ENCODE results near the gene CENPU.
"Not testable (repeated sequence)": the region's sequence is repeated elsewhere in the genome, so short reads cannot be mapped to it uniquely, and the experiment has no call there.

Gene CENPU

GRCh38 chr4:184733654-184734524, at the start of gene CENPU:
Gene CENPU (minus strand): TSS chr4:184734096. CDS start chr4:184734062, 34 bp downstream.
- Mint-ChIP-seq H3K4me3 (peak within 1 kb of the TSS; percentile 82), H3K9me3 (no peaks in the 10 kb centered on the region), H3K27me3 (no peaks in the 10 kb centered on the region), H3K27ac (ENCODE audit: low read depth) (peak within 1 kb of the TSS; percentile 92), H3K4me1 (peaks cover 26% of the 10 kb centered on the region), H3K36me3 (ENCODE audit: insufficient read depth) (peaks cover 17% of the 10 kb centered on the region)
- ATAC-seq (replicated peaks; ENCODE audit: extremely low read depth, poor library complexity, severe bottlenecking) (peak; percentile 96), DNase-seq (ENCODE audit: low spot score in 2 of 2) (peak; percentile 87 to 91)

- H3K36me3 Mint-ChIP-seq (ENCODE audit: insufficient read depth): peaks cover 12% of the 10 kb centered on the region
Measured at GRCh38 chr4:184782731-184783373, 49.0 kb upstream of the CENPU start.

GRCh38 chr4:184779160-184779559, 45.3 kb upstream of the CENPU start:
- H3K4me1 Mint-ChIP-seq; H3K36me3 Mint-ChIP-seq (ENCODE audit: insufficient read depth); H3K9me3 Mint-ChIP-seq; H3K27ac Mint-ChIP-seq (ENCODE audit: low read depth); DNase-seq (ENCODE audit: low spot score in 2 of 2); ATAC-seq (replicated peaks; ENCODE audit: extremely low read depth, poor library complexity, severe bottlenecking); H3K4me3 Mint-ChIP-seq; H3K27me3 Mint-ChIP-seq: not testable (repeated sequence)

More at GRCh38 chr4:184782731-184783373, 49.0 kb upstream of the CENPU start:
- DNase-seq (ENCODE audit: low spot score in 2 of 2): no peak
- Mint-ChIP-seq H3K27ac (ENCODE audit: low read depth) (no peak overlapping the region), H3K4me1 (no peaks in the 10 kb centered on the region), H3K4me3 (no peak overlapping the region), H3K9me3 (no peaks in the 10 kb centered on the region), H3K27me3 (no peaks in the 10 kb centered on the region)
- ATAC-seq (replicated peaks; ENCODE audit: extremely low read depth, poor library complexity, severe bottlenecking): no peak

- Mint-ChIP-seq H3K27ac (ENCODE audit: low read depth) (peak overlapping the region; percentile 14), H3K36me3 (ENCODE audit: insufficient read depth) (peaks cover 10% of the 10 kb centered on the region), H3K27me3 (no peaks in the 10 kb centered on the region), H3K4me3 (no peak overlapping the region), H3K4me1 (no peaks in the 10 kb centered on the region), H3K9me3 (no peaks in the 10 kb centered on the region)
- DNase-seq (ENCODE audit: low spot score in 2 of 2) (no peak), ATAC-seq (replicated peaks; ENCODE audit: extremely low read depth, poor library complexity, severe bottlenecking) (no peak)
Measured at GRCh38 chr4:184778325-184778724, 44.4 kb upstream of the CENPU start.

GRCh38 chr4:184776821-184777220, 42.9 kb upstream of the CENPU start:
- ATAC-seq (replicated peaks; ENCODE audit: extremely low read depth, poor library complexity, severe bottlenecking) (no peak), DNase-seq (ENCODE audit: low spot score in 2 of 2) (no peak)
- Mint-ChIP-seq H3K27me3 (no peaks in the 10 kb centered on the region), H3K27ac (ENCODE audit: low read depth) (no peak overlapping the region), H3K4me1 (no peaks in the 10 kb centered on the region), H3K4me3 (no peak overlapping the region), H3K36me3 (ENCODE audit: insufficient read depth) (peaks cover 4% of the 10 kb centered on the region), H3K9me3 (no peaks in the 10 kb centered on the region)

- Mint-ChIP-seq H3K27me3 (no peaks in the 10 kb centered on the region), H3K4me1 (no peaks in the 10 kb centered on the region), H3K36me3 (ENCODE audit: insufficient read depth) (peaks cover 3% of the 10 kb centered on the region), H3K9me3 (no peaks in the 10 kb centered on the region), H3K4me3 (no peak overlapping the region), H3K27ac (ENCODE audit: low read depth) (no peak overlapping the region)
- DNase-seq (ENCODE audit: low spot score in 2 of 2) (no peak), ATAC-seq (replicated peaks; ENCODE audit: extremely low read depth, poor library complexity, severe bottlenecking) (no peak)
Measured at GRCh38 chr4:184775854-184776555, 42.1 kb upstream of the CENPU start.

- Mint-ChIP-seq H3K27me3 (no peaks in the 10 kb centered on the region), H3K4me1 (no peaks in the 10 kb centered on the region), H3K27ac (ENCODE audit: low read depth) (no peak overlapping the region), H3K36me3 (ENCODE audit: insufficient read depth) (peaks cover 2% of the 10 kb centered on the region), H3K9me3 (no peaks in the 10 kb centered on the region), H3K4me3 (no peak overlapping the region)
- ATAC-seq (replicated peaks; ENCODE audit: extremely low read depth, poor library complexity, severe bottlenecking): no peak
- no peak for DNase-seq (ENCODE audit: low spot score in 2 of 2)
Measured at GRCh38 chr4:184774152-184774551, 40.3 kb upstream of the CENPU start.

- Mint-ChIP-seq H3K9me3 (no peaks in the 10 kb centered on the region), H3K27me3 (no peaks in the 10 kb centered on the region), H3K4me1 (no peaks in the 10 kb centered on the region), H3K27ac (ENCODE audit: low read depth) (no peak overlapping the region), H3K4me3 (no peak overlapping the region), H3K36me3 (ENCODE audit: insufficient read depth) (peaks cover 13% of the 10 kb centered on the region)
- no peak for DNase-seq (ENCODE audit: low spot score in 2 of 2)
- ATAC-seq (replicated peaks; ENCODE audit: extremely low read depth, poor library complexity, severe bottlenecking): no peak
Measured at GRCh38 chr4:184771416-184771815, 37.5 kb upstream of the CENPU start.

- peaks cover 19% of the 10 kb centered on the region for H3K36me3 Mint-ChIP-seq (ENCODE audit: insufficient read depth)
- H3K4me1 Mint-ChIP-seq: no peaks in the 10 kb centered on the region
- H3K27ac Mint-ChIP-seq (ENCODE audit: low read depth): no peak overlapping the region
- H3K4me3 Mint-ChIP-seq: no peak overlapping the region
- ATAC-seq (replicated peaks; ENCODE audit: extremely low read depth, poor library complexity, severe bottlenecking) (no peak), DNase-seq (ENCODE audit: low spot score in 2 of 2) (no peak)
- no peaks in the 10 kb centered on the region for H3K9me3 Mint-ChIP-seq
- no peaks in the 10 kb centered on the region for H3K27me3 Mint-ChIP-seq
Measured at GRCh38 chr4:184769141-184769765, 35.4 kb upstream of the CENPU start.

- H3K27ac Mint-ChIP-seq (ENCODE audit: low read depth): no peak overlapping the region
- H3K9me3 Mint-ChIP-seq: no peaks in the 10 kb centered on the region
- peaks cover 17% of the 10 kb centered on the region for H3K36me3 Mint-ChIP-seq (ENCODE audit: insufficient read depth)
- DNase-seq (ENCODE audit: low spot score in 2 of 2) (no peak), ATAC-seq (replicated peaks; ENCODE audit: extremely low read depth, poor library complexity, severe bottlenecking) (no peak)
- no peak overlapping the region for H3K4me3 Mint-ChIP-seq
- H3K4me1 Mint-ChIP-seq: no peaks in the 10 kb centered on the region
- H3K27me3 Mint-ChIP-seq: no peaks in the 10 kb centered on the region
Measured at GRCh38 chr4:184768296-184768695, 34.4 kb upstream of the CENPU start.

- DNase-seq (ENCODE audit: low spot score in 2 of 2) (no peak), ATAC-seq (replicated peaks; ENCODE audit: extremely low read depth, poor library complexity, severe bottlenecking) (no peak)
- H3K27ac Mint-ChIP-seq (ENCODE audit: low read depth): no peak overlapping the region
- no peak overlapping the region for H3K4me3 Mint-ChIP-seq
- H3K27me3 Mint-ChIP-seq: no peaks in the 10 kb centered on the region
- peaks cover 7% of the 10 kb centered on the region for H3K4me1 Mint-ChIP-seq
- H3K36me3 Mint-ChIP-seq (ENCODE audit: insufficient read depth): peaks cover 23% of the 10 kb centered on the region
- no peaks in the 10 kb centered on the region for H3K9me3 Mint-ChIP-seq
Measured at GRCh38 chr4:184766446-184766845, 32.5 kb upstream of the CENPU start.

Data from central memory CD8-positive, alpha-beta T cell (primary cell).